ENCODE measurements around the gene TMEM269. TPM values are rescaled to one million over a fixed set of nuclear protein-coding genes. Genes with fewer than 3 reads are reported as not detected.

The TMEM269 gene
- polyA plus RNA-seq, 1 donor (not counting 4 experiments of a cell fraction or from before 2014, with no cell fraction given) = 0.12 TPM

DNA sequence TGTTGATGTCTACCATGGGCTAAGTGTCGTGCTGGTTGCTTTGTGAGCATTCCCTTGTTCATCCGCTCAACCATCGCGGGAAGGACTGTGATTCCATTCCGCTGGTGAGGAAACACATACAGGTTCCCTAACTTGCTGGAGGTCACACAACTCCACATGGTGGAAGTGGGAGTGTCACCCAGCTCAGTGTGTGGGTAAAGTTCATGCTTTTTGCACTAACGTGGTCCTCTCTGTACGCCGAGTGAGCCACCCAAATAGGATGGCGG is 40.7 kb upstream of the TMEM269 start:
- Histone ChIP-seq H3K4me1 (ENCODE audit: control insufficient read depth, extremely low read depth, insufficient read depth, low read length) (peaks cover 23% of the 10 kb centered on the region), H3K9ac (ENCODE audit: control insufficient read depth, extremely low read depth, insufficient read depth, low read length) (no peak overlapping the region), H3K79me2 (ENCODE audit: control insufficient read depth, insufficient read depth, low read length) (no peaks in the 10 kb centered on the region), H3K9me1 (ENCODE audit: control insufficient read depth, extremely low read depth, insufficient read depth, low read length) (peaks cover 2% of the 10 kb centered on the region), H3K27ac (ENCODE audit: control insufficient read depth, insufficient read depth, low read length) (no peak overlapping the region), H3K36me3 (ENCODE audit: control insufficient read depth in 2 of 2, extremely low read depth in 1 of 2, insufficient read depth in 2 of 2, low read length in 2 of 2) (peaks cover 5 to 16% of the 10 kb centered on the region in 2 experiments), H4K20me1 (ENCODE audit: control insufficient read depth, extremely low read depth, insufficient read depth, low read length) (no peaks in the 10 kb centered on the region), H3K27me3 (ENCODE audit: control insufficient read depth, extremely low read depth, insufficient read depth, low read length) (no peaks in the 10 kb centered on the region), H3K4me3 (ENCODE audit: control insufficient read depth in 2 of 3, extremely low read depth in 1 of 3, insufficient read depth in 2 of 3, low read depth in 1 of 3, low read length in 3 of 3) (no peak overlapping the region), H3K9me3 (ENCODE audit: control insufficient read depth, low read depth, low read length) (no peaks in the 10 kb centered on the region), H2AFZ (ENCODE audit: control insufficient read depth, low read length) (no peak overlapping the region), H3K4me2 (ENCODE audit: control insufficient read depth, extremely low read depth, insufficient read depth, low read depth, low read length) (no peak overlapping the region)
- FAIRE-seq (no peak), DNase-seq (ENCODE audit: low read depth, low spot score) (no peak)
- no peak for TF ChIP-seq EZH2 (IDR thresholded peaks at IDR 0.05; ENCODE audit: low read length)
- TF ChIP-seq, protein P1, sequence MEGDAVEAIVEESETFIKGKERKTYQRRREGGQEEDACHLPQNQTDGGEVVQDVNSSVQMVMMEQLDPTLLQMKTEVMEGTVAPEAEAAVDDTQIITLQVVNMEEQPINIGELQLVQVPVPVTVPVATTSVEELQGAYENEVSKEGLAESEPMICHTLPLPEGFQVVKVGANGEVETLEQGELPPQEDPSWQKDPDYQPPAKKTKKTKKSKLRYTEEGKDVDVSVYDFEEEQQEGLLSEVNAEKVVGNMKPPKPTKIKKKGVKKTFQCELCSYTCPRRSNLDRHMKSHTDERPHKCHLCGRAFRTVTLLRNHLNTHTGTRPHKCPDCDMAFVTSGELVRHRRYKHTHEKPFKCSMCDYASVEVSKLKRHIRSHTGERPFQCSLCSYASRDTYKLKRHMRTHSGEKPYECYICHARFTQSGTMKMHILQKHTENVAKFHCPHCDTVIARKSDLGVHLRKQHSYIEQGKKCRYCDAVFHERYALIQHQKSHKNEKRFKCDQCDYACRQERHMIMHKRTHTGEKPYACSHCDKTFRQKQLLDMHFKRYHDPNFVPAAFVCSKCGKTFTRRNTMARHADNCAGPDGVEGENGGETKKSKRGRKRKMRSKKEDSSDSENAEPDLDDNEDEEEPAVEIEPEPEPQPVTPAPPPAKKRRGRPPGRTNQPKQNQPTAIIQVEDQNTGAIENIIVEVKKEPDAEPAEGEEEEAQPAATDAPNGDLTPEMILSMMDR (optimal IDR thresholded peaks at IDR 0.05 in 1 of 3, IDR thresholded peaks at IDR 0.05 in 1 of 3, conservative IDR thresholded peaks at IDR 0.05 in 1 of 3; ENCODE audit: extremely low read depth in 1 of 3, insufficient read depth in 2 of 3, low read length in 3 of 3) = no peak
- dilution Hi-C loops (cut with MboI; ENCODE audit: extremely low pct_ligation_motif_present, low sequenced_read_pairs) = no loop called here

DNA sequence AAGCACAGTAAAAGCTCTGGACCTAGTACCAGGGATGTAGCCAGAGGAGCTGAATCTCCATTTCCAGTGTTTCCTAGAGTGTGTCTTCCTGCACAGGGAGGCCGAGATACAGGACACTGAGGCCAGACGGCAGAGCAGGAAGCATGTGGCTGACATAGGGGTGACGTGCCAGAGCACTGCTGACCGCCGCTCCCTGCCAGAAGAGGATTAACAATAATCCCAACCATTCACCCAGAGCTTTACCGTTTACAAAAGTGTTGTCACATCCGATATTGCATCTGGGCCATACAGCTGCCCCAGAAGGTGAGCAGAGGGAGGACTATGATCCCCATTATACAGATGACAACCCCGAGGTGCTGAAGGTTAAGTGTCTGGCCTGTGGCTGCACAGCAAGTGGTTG is 38.9 kb upstream of the TMEM269 start:
- TF ChIP-seq, protein P1 (optimal IDR thresholded peaks at IDR 0.05 in 1 of 3, IDR thresholded peaks at IDR 0.05 in 1 of 3, conservative IDR thresholded peaks at IDR 0.05 in 1 of 3; ENCODE audit: extremely low read depth in 1 of 3, insufficient read depth in 2 of 3, low read length in 3 of 3) = no peak
- TF ChIP-seq EZH2 (IDR thresholded peaks at IDR 0.05; ENCODE audit: low read length) = no peak
- no peaks in the 10 kb centered on the region for H4K20me1 ChIP-seq (ENCODE audit: control insufficient read depth, extremely low read depth, insufficient read depth, low read length)
- peaks cover 9 to 20% of the 10 kb centered on the region in 2 experiments for H3K36me3 ChIP-seq (ENCODE audit: control insufficient read depth in 2 of 2, extremely low read depth in 1 of 2, insufficient read depth in 2 of 2, low read length in 2 of 2)
- H3K4me2 ChIP-seq (ENCODE audit: control insufficient read depth, extremely low read depth, insufficient read depth, low read depth, low read length) = no peak overlapping the region
- H3K27ac ChIP-seq (ENCODE audit: control insufficient read depth, insufficient read depth, low read length) = no peak overlapping the region
- DNase-seq (ENCODE audit: low read depth, low spot score) = no peak
- no peak overlapping the region for H3K4me3 ChIP-seq (ENCODE audit: control insufficient read depth in 2 of 3, extremely low read depth in 1 of 3, insufficient read depth in 2 of 3, low read depth in 1 of 3, low read length in 3 of 3)
- H2AFZ ChIP-seq (ENCODE audit: control insufficient read depth, low read length) = no peak overlapping the region
- no peaks in the 10 kb centered on the region for H3K9me3 ChIP-seq (ENCODE audit: control insufficient read depth, low read depth, low read length)
- dilution Hi-C loops (cut with MboI; ENCODE audit: extremely low pct_ligation_motif_present, low sequenced_read_pairs) = no loop called here
- FAIRE-seq = no peak
- peaks cover 23% of the 10 kb centered on the region for H3K4me1 ChIP-seq (ENCODE audit: control insufficient read depth, extremely low read depth, insufficient read depth, low read length)
- no peaks in the 10 kb centered on the region for H3K27me3 ChIP-seq (ENCODE audit: control insufficient read depth, extremely low read depth, insufficient read depth, low read length)
- peaks cover 2% of the 10 kb centered on the region for H3K9me1 ChIP-seq (ENCODE audit: control insufficient read depth, extremely low read depth, insufficient read depth, low read length)
- H3K79me2 ChIP-seq (ENCODE audit: control insufficient read depth, insufficient read depth, low read length) = no peaks in the 10 kb centered on the region
- no peak overlapping the region for H3K9ac ChIP-seq (ENCODE audit: control insufficient read depth, extremely low read depth, insufficient read depth, low read length)
